ENCODE data around the gene TP53RK.

- no peak for TF ChIP-seq CTCF (conservative IDR thresholded peaks at IDR 0.05; ENCODE audit: low read depth, low read length)
- TF ChIP-seq SMC3 (IDR thresholded peaks at IDR 0.05; ENCODE audit: low read depth, low read length) = no peak
- no peak for TF ChIP-seq MAFK (IDR thresholded peaks at IDR 0.05; ENCODE audit: low read depth, low read length)
- no peak for TF ChIP-seq USF2 (IDR thresholded peaks at IDR 0.05; ENCODE audit: low read depth, low read length)
- TF ChIP-seq POLR2A (IDR thresholded peaks at IDR 0.05; ENCODE audit: low read depth, low read length) = no peak
- TF ChIP-seq NFE2L2 (IDR thresholded peaks at IDR 0.05; ENCODE audit: low read depth, low read length) = no peak
- no peak for TF ChIP-seq RAD21 (IDR thresholded peaks at IDR 0.05; ENCODE audit: low read length)
- TF ChIP-seq CEBPB (IDR thresholded peaks at IDR 0.05; ENCODE audit: low read depth, low read length) = no peak
Measured at GRCh38 chr20:46642265-46642968, 46.8 kb downstream of the TP53RK start.

All from IMR-90 (cell line).